ENCODE measurements around the gene BEST2. TPM values are rescaled to one million over a fixed set of nuclear protein-coding genes. Genes with fewer than 3 reads are reported as not detected.
A peak's percentile ranks its signal among the peaks of the same experiment; 100 is the strongest.

Gene BEST2
- total RNA-seq, 1 experiment from 2014 or later: 3.3 TPM

GRCh38 chr19:12752056-12752781, 628 bp downstream of the BEST2 start:
- Mint-ChIP-seq H3K27me3 (ENCODE audit: low read depth) (peaks cover 49% of the 10 kb centered on the region), H3K9me3 (no peaks in the 10 kb centered on the region), H3K4me1 (peaks cover 13% of the 10 kb centered on the region), H3K36me3 (peaks cover 10% of the 10 kb centered on the region), H3K4me3 (peak overlapping the region; percentile 69), H3K27ac (no peak overlapping the region)
- DNase-seq (ENCODE audit: low spot score): no peak
- no peak for TF ChIP-seq ZBTB21 (CRISPR knock-in tag; IDR thresholded peaks at IDR 0.05; ENCODE audit: borderline replicate concordance)
- peak; percentile 63 for TF ChIP-seq PRDM15 (CRISPR knock-in tag; IDR thresholded peaks at IDR 0.05)
- CTCF ChIA-PET: interaction anchor here (1.4 to 2.5 kb wide), 6 partner anchors 8 to 133 kb away, joined by 3 to 17 read pairs (median 4); partner anchors contain the start of gene GET3
- peak; percentile 24; the same call in 1 of the 2 replicates for ATAC-seq
- POLR2A ChIA-PET: interaction anchor here (0.5 to 1.2 kb wide), 4 partner anchors 18 to 124 kb away, joined by 3 to 9 read pairs (median 4); partner anchors contain the start of gene TRIR

- DNase-seq (ENCODE audit: low spot score) (no peak), ATAC-seq (no peak)
- peaks cover 15% of the 10 kb centered on the region for H3K4me1 Mint-ChIP-seq
- no peak overlapping the region for H3K27ac Mint-ChIP-seq
- CTCF ChIA-PET: interaction anchor here (1.1 to 2.4 kb wide), 6 partner anchors 11 to 93 kb away, joined by 3 to 7 read pairs (median 5); no protein-coding TSS in a partner anchor
- POLR2A ChIA-PET: no interaction called here
- no peaks in the 10 kb centered on the region for H3K36me3 Mint-ChIP-seq
- H3K4me3 Mint-ChIP-seq: no peak overlapping the region
- H3K27me3 Mint-ChIP-seq (ENCODE audit: low read depth): peaks cover 44% of the 10 kb centered on the region
- no peaks in the 10 kb centered on the region for H3K9me3 Mint-ChIP-seq
- no peak for TF ChIP-seq EMX1 (CRISPR knock-in tag; IDR thresholded peaks at IDR 0.05)
- TF ChIP-seq MAX (CRISPR knock-in tag; IDR thresholded peaks at IDR 0.05): no peak
- no peak for TF ChIP-seq ZNF512 (CRISPR knock-in tag; IDR thresholded peaks at IDR 0.05; ENCODE audit: borderline replicate concordance)
- TF ChIP-seq PREB (CRISPR knock-in tag; IDR thresholded peaks at IDR 0.05; ENCODE audit: borderline replicate concordance): no peak
- TF ChIP-seq HMGA2 (CRISPR knock-in tag; IDR thresholded peaks at IDR 0.05): no peak
- no peak for TF ChIP-seq ARID4B (CRISPR knock-in tag; IDR thresholded peaks at IDR 0.05; ENCODE audit: borderline replicate concordance)
- no peak for TF ChIP-seq ZNF219 (CRISPR knock-in tag; IDR thresholded peaks at IDR 0.05; ENCODE audit: borderline replicate concordance)
- no peak for TF ChIP-seq ZNF121 (CRISPR knock-in tag; IDR thresholded peaks at IDR 0.05)
- TF ChIP-seq TEAD1 (CRISPR knock-in tag; IDR thresholded peaks at IDR 0.05): no peak
- no peak for TF ChIP-seq MLX (CRISPR knock-in tag; IDR thresholded peaks at IDR 0.05)
- TF ChIP-seq ATF6 (CRISPR knock-in tag; IDR thresholded peaks at IDR 0.05): no peak
- TF ChIP-seq NFYB (CRISPR knock-in tag; conservative IDR thresholded peaks at IDR 0.05; ENCODE audit: low read depth): no peak
- TF ChIP-seq USF2 (CRISPR knock-in tag; IDR thresholded peaks at IDR 0.05): no peak
- TF ChIP-seq MXD4 (CRISPR knock-in tag; IDR thresholded peaks at IDR 0.05; ENCODE audit: borderline replicate concordance): no peak
- TF ChIP-seq CREB1 (CRISPR knock-in tag; IDR thresholded peaks at IDR 0.05): no peak
Measured at GRCh38 chr19:12754465-12755196, 3.0 kb downstream of the BEST2 start.

Data from WTC11 (cell line).